GM21381 (cell line): Measurements from ENCODE around the gene DEDD2.

Source experiments
- ATAC-seq: cut with Tn5 transposase; IDR thresholded peaks from one replicate; pipeline ENCODE4 v1.9.1; 2021; ENCODE audit warnings: mild to moderate bottlenecking, moderate library complexity; ENCODE audit not compliant: unreplicated experiment

The DEDD2 gene

GRCh38 chr19:42151782-42152684, 65.4 kb downstream of the DEDD2 start:
- no peak for ATAC-seq

- no peak for ATAC-seq
Measured at GRCh38 chr19:42150911-42151361, 66.5 kb downstream of the DEDD2 start.

- ATAC-seq: no peak
Measured at GRCh38 chr19:42150364-42150763, 67.1 kb downstream of the DEDD2 start.

GRCh38 chr19:42149447-42150202, 67.9 kb downstream of the DEDD2 start:
- ATAC-seq: no peak
